ENCODE results near the gene ALB.

The ALB gene

DNA sequence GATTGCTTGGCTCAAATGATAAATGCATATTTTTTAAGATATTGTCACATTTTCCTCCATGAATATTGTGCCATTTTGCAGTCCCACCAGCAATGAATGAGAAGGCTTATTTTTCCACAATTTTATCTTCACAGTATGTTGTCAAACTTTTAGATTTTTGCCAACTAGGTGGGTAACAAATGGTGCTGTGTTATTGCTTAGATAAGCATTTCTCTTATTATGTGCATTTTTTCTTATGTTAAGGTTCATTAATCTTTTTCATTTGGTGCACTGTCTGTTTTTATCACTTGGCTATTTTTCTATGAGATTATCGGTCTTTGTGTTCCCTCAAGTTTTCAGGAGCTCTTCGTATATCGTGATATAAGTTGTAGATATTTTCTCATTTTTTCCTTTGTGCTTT, 64.1 kb downstream of the ALB start:
- TF ChIP-seq, protein P1, sequence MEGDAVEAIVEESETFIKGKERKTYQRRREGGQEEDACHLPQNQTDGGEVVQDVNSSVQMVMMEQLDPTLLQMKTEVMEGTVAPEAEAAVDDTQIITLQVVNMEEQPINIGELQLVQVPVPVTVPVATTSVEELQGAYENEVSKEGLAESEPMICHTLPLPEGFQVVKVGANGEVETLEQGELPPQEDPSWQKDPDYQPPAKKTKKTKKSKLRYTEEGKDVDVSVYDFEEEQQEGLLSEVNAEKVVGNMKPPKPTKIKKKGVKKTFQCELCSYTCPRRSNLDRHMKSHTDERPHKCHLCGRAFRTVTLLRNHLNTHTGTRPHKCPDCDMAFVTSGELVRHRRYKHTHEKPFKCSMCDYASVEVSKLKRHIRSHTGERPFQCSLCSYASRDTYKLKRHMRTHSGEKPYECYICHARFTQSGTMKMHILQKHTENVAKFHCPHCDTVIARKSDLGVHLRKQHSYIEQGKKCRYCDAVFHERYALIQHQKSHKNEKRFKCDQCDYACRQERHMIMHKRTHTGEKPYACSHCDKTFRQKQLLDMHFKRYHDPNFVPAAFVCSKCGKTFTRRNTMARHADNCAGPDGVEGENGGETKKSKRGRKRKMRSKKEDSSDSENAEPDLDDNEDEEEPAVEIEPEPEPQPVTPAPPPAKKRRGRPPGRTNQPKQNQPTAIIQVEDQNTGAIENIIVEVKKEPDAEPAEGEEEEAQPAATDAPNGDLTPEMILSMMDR (IDR thresholded peaks at IDR 0.05; ENCODE audit: insufficient read depth, low read depth, low read length, missing control alignments): no peak
- no peak for DNase-seq (ENCODE audit: low read depth)
- no peak overlapping the region for H3K4me3 ChIP-seq (ENCODE audit: low read depth, low read length)

DNA sequence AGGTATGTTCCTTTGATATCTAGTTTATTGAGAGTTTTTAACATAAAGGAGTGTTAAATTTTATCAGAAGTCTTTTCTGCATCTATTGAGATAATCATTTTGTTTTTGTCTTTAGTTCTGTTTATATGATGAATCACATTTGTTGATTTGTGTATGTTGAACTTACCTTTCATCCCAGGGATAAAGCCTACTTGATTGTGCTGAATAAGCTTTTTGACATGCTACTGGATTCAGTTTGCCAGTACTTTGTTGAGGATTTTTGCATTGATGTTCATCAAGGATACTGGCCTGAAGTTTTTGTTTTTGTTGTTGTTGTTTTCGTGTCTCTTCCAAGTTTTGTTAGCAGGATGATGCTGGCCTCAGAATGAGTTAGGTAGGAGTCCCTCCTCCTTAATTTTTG, 66.6 kb downstream of the ALB start:
- no peak overlapping the region for H3K4me3 ChIP-seq (ENCODE audit: low read depth, low read length)
- TF ChIP-seq, protein P1 (IDR thresholded peaks at IDR 0.05; ENCODE audit: insufficient read depth, low read depth, low read length, missing control alignments): no peak
- DNase-seq (ENCODE audit: low read depth): no peak

Data from GM12865 (cell line).